Mesothelial cell of epicardium (in vitro differentiated cells): Measurements from ENCODE around the gene MECR. TPM values are rescaled to one million over a fixed set of nuclear protein-coding genes. Genes with fewer than 3 reads are reported as not detected.
A peak's percentile ranks its signal among the peaks of the same experiment; 100 is the strongest.

Source experiments
- DNase-seq, 2 experiments: peaks; one replicate each; pipeline ENCODE4 v3.0.0; 2021; ENCODE audit warnings: low spot score in 2 of 2; ENCODE audit not compliant: unreplicated experiment in 2 of 2
- H3K27ac Mint-ChIP-seq: 2 replicates; pipeline ENCODE4 v1.8.0; 2021; ENCODE audit warnings: mixed read lengths
- H3K27me3 Mint-ChIP-seq: 2 replicates; pipeline ENCODE4 v1.8.0; 2021; ENCODE audit warnings: low read depth, mixed read lengths
- H3K36me3 Mint-ChIP-seq: 2 replicates; pipeline ENCODE4 v1.8.0; 2021; ENCODE audit warnings: mixed read lengths
- H3K4me1 Mint-ChIP-seq: 2 replicates; pipeline ENCODE4 v1.8.0; 2021; ENCODE audit warnings: mixed read lengths
- H3K4me3 Mint-ChIP-seq: 2 replicates; pipeline ENCODE4 v1.8.0; 2021; ENCODE audit warnings: mild to moderate bottlenecking, moderate library complexity, mixed read lengths
- H3K9me3 Mint-ChIP-seq: 2 replicates; pipeline ENCODE4 v1.8.0; 2021; ENCODE audit warnings: mixed read lengths
- total RNA-seq: library from RNA; stranded (reverse); gene quantifications from 3 replicates; pipeline ENCODE4 v1.2.1, GENCODE V29; 2021
- TF ChIP-seq, protein P1 (sequence below): fragments of 200-600 bp; sonication (generic); IDR thresholded peaks from one replicate; pipeline ENCODE4 v1.5.0; 2021; ENCODE audit warnings: antibody characterized with exemption; ENCODE audit not compliant: unreplicated experiment

Gene MECR
- total RNA-seq, 1 donor from 2014 or later = 36.6 TPM

DNA sequence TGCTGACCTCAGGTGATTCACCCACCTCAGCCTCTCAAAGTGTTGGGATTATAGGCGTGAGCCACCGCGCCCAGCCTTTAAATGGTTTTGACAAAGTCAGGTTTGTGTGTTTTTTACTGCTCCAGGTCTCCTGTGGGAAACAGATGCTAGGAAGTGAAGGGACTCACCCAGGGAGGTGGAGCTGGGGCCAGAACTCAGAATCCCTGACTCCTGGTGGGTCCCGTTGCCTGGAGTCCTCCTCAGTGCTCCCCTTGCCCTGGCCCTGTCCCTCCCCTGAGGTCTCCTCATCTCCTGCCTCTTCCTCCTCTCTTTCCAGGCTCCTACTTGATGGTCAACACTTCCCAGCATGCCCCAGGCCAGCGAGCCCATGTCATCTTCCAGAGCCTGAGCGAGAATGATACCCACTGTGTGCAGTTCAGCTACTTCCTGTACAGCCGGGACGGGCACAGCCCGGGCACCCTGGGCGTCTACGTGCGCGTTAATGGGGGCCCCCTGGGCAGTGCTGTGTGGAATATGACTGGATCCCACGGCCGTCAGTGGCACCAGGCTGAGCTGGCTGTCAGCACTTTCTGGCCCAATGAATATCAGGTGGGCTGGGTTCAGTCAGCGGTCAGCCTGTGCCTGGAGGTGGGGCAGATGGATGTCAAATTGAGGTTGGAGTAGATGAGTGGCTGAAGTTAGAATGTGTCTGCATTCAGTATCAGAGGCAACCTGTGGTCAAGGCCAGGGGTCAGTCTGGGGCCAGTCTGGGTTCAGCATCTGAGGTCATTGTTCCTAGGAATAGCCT is 27.6 kb upstream of the MECR start:
- Mint-ChIP-seq H3K27ac (peak overlapping the region; percentile 92), H3K27me3 (no peaks in the 10 kb centered on the region), H3K4me1 (peaks cover 79% of the 10 kb centered on the region), H3K4me3 (peak overlapping the region; percentile 76), H3K9me3 (no peaks in the 10 kb centered on the region), H3K36me3 (peaks cover 4% of the 10 kb centered on the region)
- TF ChIP-seq, protein P1, sequence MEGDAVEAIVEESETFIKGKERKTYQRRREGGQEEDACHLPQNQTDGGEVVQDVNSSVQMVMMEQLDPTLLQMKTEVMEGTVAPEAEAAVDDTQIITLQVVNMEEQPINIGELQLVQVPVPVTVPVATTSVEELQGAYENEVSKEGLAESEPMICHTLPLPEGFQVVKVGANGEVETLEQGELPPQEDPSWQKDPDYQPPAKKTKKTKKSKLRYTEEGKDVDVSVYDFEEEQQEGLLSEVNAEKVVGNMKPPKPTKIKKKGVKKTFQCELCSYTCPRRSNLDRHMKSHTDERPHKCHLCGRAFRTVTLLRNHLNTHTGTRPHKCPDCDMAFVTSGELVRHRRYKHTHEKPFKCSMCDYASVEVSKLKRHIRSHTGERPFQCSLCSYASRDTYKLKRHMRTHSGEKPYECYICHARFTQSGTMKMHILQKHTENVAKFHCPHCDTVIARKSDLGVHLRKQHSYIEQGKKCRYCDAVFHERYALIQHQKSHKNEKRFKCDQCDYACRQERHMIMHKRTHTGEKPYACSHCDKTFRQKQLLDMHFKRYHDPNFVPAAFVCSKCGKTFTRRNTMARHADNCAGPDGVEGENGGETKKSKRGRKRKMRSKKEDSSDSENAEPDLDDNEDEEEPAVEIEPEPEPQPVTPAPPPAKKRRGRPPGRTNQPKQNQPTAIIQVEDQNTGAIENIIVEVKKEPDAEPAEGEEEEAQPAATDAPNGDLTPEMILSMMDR = no peak
- no peak for DNase-seq

DNA sequence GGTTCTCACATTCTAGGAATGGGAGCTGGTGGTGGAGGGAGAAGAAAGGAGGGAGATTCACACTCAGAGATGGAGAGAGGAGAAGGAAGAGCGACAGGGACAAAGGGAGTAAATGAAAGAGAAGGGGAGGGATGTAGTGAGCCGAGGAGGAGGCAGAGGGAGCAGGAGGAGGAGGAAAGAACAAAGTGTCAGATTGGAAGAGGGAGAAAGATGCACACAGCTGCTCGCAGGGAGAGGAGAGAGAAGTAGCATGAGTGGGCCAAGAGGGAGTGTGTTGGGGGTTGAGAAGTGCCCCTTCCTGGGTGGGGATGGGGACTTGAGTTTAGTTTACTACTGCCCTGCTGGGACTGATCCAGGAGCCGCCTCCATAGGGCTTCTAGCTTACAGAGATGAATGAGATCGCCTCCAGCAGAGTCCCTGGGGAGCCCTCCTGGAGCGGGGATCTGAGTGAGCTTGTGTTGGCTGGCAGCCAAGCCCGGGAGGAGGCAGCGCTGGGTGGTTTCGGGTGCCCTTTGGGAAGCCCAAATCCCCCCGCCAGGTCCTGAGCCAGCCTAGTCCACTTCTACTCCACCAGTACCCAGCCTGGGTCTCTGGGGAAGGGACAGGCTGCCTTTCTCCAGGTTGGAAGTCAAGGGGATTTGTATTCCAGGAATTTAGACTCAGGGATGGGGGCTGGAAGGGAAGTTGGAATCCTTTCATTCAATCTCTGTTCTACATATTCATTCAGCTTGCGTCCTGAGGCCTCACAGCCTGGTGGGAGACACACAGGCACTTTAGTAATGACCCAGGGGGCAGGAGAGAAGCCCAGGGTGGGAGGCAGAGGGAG is 26.5 kb upstream of the MECR start:
- H3K9me3 Mint-ChIP-seq = no peaks in the 10 kb centered on the region
- peak overlapping the region; percentile 2 for H3K4me3 Mint-ChIP-seq
- peak in 1 of 2 experiments; percentile 76 for DNase-seq
- TF ChIP-seq, protein P1 = no peak
- H3K27me3 Mint-ChIP-seq = no peaks in the 10 kb centered on the region
- peak overlapping the region; percentile 92 for H3K27ac Mint-ChIP-seq
- H3K4me1 Mint-ChIP-seq = peaks cover 86% of the 10 kb centered on the region
- no peaks in the 10 kb centered on the region for H3K36me3 Mint-ChIP-seq

DNA sequence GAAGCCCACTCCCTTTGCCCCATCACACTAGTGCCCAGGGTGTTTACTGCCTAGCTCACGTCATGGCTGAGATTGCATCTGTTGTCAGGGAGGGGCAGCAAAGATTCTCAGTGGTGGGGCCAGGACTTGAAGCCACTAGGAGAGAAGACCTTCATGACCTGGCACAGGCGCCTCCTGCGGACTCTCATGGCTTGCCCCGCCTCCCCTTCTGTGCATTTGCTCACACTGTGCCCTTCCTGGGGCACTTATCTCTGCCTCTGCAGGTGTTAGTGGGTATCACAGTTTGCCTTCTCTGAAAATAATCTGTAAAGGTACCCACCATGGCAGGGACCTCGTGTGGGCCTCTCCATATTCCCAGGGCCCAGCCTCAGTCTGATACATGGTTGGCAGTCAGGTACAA is 25.7 kb upstream of the MECR start:
- H3K4me3 Mint-ChIP-seq = no peak overlapping the region
- TF ChIP-seq, protein P1 = peak; percentile 24
- H3K36me3 Mint-ChIP-seq = no peaks in the 10 kb centered on the region
- H3K27ac Mint-ChIP-seq = peak overlapping the region; percentile 92
- peaks cover 83% of the 10 kb centered on the region for H3K4me1 Mint-ChIP-seq
- no peaks in the 10 kb centered on the region for H3K9me3 Mint-ChIP-seq
- no peak for DNase-seq
- H3K27me3 Mint-ChIP-seq = no peaks in the 10 kb centered on the region

DNA sequence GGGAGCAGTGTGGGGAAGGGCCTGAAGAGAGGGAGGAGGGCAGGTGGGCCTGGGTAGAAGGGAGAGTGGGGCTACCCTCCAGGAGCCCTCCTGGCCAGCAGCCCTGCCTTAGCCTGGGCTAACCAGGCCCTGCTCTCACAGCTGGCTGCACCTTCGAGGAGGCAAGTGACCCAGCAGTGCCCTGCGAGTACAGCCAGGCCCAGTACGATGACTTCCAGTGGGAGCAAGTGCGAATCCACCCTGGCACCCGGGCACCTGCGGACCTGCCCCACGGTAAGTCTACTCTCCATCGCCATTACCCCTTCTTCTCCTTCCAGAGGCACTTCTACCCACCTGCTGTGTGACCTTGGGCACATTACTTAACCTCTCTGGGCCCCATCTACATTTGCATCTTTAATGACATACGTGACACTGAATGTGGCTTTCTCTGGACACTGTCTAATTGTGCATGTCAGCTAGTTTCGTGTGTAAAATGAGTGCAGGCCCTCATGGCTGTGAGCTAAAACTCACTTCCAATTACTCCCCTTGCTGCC is 24.5 kb upstream of the MECR start:
- Mint-ChIP-seq H3K9me3 (no peaks in the 10 kb centered on the region), H3K36me3 (no peaks in the 10 kb centered on the region), H3K27ac (peak overlapping the region; percentile 92), H3K4me3 (no peak overlapping the region), H3K27me3 (no peaks in the 10 kb centered on the region), H3K4me1 (peaks cover 84% of the 10 kb centered on the region)
- TF ChIP-seq, protein P1 = no peak
- no peak for DNase-seq

DNA sequence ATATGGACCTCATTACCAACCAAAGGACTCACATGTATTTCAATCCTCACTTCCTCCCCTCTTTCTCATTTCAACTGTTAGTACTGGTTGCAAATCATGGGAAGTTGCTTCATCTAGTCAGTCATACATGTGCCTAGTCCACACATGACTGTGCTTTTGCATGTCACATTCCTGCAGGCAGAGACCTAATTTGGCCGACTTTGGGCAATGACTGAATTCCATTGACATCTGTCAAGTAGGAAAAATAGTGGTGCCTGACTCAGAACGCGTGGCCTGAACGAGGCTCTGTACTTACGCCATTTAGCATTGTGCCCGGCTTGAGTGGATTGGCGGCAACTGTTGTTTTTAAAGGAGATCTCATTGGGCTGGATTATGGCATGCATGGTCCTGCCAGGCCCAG is 23.6 kb upstream of the MECR start:
- peak overlapping the region; percentile 76 for H3K27ac Mint-ChIP-seq
- H3K4me3 Mint-ChIP-seq = no peak overlapping the region
- TF ChIP-seq, protein P1 = no peak
- H3K4me1 Mint-ChIP-seq = peaks cover 88% of the 10 kb centered on the region
- no peak for DNase-seq
- H3K9me3 Mint-ChIP-seq = no peaks in the 10 kb centered on the region
- no peaks in the 10 kb centered on the region for H3K36me3 Mint-ChIP-seq
- no peaks in the 10 kb centered on the region for H3K27me3 Mint-ChIP-seq
